ENCODE measurements around the gene CLTA.

- TF ChIP-seq POLR2A (IDR thresholded peaks at IDR 0.05; ENCODE audit: low read length) (no peak), GATA1 (IDR thresholded peaks at IDR 0.05; ENCODE audit: low read depth, low read length) (no peak)
Measured at GRCh38 chr9:36192196-36192595, 1.5 kb downstream of the CLTA start.

All from erythroblast (primary cell).